Upper lobe of left lung (tissue), 4 donors: ENCODE measurements around the gene PRKCA.

Source experiments
- CTCF ChIP-seq, 6 experiments: fragments of 450-650 bp in 4 of 6; fragments of 200-600 bp in 2 of 6; sonication (generic) in 2 of 6; IDR thresholded peaks; one replicate each; pipeline ENCODE4 v1.5.1; 2016 to 2019; ENCODE audit warnings: antibody characterized with exemption in 6 of 6
- POLR2A ChIP-seq, 4 donors: fragments of 450-650 bp; IDR thresholded peaks; one replicate each; pipeline ENCODE4 v1.5.1; 2016 to 2017; ENCODE audit warnings: antibody characterized with exemption in 4 of 4, mild to moderate bottlenecking in 2 of 4
- POLR2AphosphoS5 ChIP-seq, 2 donors: sonication (generic); formaldehyde crosslinking; IDR thresholded peaks; one replicate each; pipeline ENCODE4 v1.5.1; 2017; ENCODE audit warnings: antibody characterized with exemption in 2 of 2

- TF ChIP-seq CTCF (IDR thresholded peaks at IDR 0.05) (no peak), POLR2AphosphoS5 (IDR thresholded peaks at IDR 0.05) (no peak), POLR2A (IDR thresholded peaks at IDR 0.05) (no peak)
These were observed 75.9 kb downstream of the PRKCA start for GRCh38 chr17:66378296-66378695.
